Measurements from ENCODE around the gene IVD. TPM values are rescaled to one million over a fixed set of nuclear protein-coding genes. Genes with fewer than 3 reads are reported as not detected.

Gene IVD
- total and polyA plus RNA-seq, 9 of the 15 experiments (the other 6 are each of a cell fraction or from before 2014, with no cell fraction given), result 0.15 to 4.5 (median 2.4) TPM

DNA sequence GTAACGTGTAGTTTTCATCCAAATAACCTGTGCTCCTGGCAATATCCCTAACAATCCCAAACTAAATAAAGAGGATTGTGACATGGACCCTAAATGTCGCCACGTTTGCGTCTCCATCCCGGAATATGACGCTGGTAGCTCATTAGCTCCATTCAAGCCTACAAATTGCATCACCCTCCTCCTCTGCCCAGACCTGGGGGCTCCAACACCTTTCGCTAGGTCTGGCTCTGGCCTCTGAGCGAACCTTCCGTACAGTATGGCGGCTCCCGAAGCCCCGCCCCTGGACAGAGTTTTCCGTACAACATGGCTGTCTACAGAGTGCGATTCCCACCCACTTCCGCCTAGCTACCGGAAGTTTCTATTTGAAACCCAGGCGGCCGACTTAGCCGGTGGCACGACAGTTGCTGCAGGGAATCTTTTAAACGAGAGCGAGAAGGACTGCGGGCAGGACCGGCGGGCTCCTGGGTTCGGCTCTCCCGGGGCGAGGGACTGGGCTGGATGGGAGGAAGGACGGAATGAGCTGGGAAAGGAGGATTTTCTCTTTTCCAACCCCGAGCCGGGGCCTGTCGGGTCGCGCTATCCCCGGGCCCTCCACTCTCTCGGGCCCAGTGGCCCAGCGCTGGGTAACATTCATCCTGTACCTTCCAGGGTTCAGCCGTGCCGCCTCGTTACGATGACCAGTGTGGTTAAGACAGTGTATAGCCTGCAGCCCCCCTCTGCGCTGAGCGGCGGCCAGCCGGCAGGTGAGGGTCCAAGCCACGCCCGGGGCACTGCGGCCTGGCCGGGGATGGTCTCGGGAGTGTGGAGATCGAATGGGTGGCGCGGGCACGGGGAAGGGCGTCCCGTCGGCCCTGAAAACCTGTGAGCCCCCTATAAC lies 22.8 kb upstream of the IVD start, which contains the start of gene KNSTRN (continued):
- TF ChIP-seq CREB1 (IDR thresholded peaks at IDR 0.05) (0 out of 2 replicates have a peak, but pooled peaks have one; percentile 13), CREB1 (CRISPR knock-in tag; IDR thresholded peaks at IDR 0.05) (no peak; the same call in 1 of the 2 replicates), XRCC5 (IDR thresholded peaks at IDR 0.05; ENCODE audit: low read depth, low read length) (peak; percentile 45; the same call in 1 of the 2 replicates), ZNF224 (CRISPR knock-in tag; IDR thresholded peaks at IDR 0.05) (no peak), ZNF445 (CRISPR knock-in tag; IDR thresholded peaks at IDR 0.05; ENCODE audit: low read depth) (no peak), SRSF9 (IDR thresholded peaks at IDR 0.05; ENCODE audit: borderline replicate concordance, low read depth, low read length) (no peak), KDM2B (CRISPR knock-in tag; IDR thresholded peaks at IDR 0.05) (no peak), CEBPG (CRISPR knock-in tag; IDR thresholded peaks at IDR 0.05) (peak; percentile 56; the same call in 1 of the 2 replicates), CEBPG (tag; conservative IDR thresholded peaks at IDR 0.05 in 1 of 2, IDR thresholded peaks at IDR 0.05 in 1 of 2) (peak; percentile 42 to 54; a peak in 3 of 4 replicates), TAL1 (IDR thresholded peaks at IDR 0.05) (no peak; the same call in 1 of the 2 replicates), POLR3G (IDR thresholded peaks at IDR 0.05; ENCODE audit: extremely low read depth, insufficient read length, insufficient replicate concordance) (no peak), ZNF212 (CRISPR knock-in tag; IDR thresholded peaks at IDR 0.05) (no peak), NFIX (CRISPR knock-in tag; IDR thresholded peaks at IDR 0.05; ENCODE audit: low read depth) (no peak), EP300 (IDR thresholded peaks at IDR 0.05; ENCODE audit: low read length) (peak; percentile 37; the same call in 1 of the 2 replicates), RHOXF2B (CRISPR knock-in tag; conservative IDR thresholded peaks at IDR 0.05) (no peak), GATA2 (CRISPR knock-in tag; IDR thresholded peaks at IDR 0.05) (no peak)
- TF ChIP-seq, protein P1, sequence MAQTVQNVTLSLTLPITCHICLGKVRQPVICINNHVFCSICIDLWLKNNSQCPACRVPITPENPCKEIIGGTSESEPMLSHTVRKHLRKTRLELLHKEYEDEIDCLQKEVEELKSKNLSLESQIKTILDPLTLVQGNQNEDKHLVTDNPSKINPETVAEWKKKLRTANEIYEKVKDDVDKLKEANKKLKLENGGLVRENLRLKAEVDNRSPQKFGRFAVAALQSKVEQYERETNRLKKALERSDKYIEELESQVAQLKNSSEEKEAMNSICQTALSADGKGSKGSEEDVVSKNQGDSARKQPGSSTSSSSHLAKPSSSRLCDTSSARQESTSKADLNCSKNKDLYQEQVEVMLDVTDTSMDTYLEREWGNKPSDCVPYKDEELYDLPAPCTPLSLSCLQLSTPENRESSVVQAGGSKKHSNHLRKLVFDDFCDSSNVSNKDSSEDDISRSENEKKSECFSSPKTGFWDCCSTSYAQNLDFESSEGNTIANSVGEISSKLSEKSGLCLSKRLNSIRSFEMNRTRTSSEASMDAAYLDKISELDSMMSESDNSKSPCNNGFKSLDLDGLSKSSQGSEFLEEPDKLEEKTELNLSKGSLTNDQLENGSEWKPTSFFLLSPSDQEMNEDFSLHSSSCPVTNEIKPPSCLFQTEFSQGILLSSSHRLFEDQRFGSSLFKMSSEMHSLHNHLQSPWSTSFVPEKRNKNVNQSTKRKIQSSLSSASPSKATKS (CRISPR knock-in tag; IDR thresholded peaks at IDR 0.05), result no peak
- TF ChIP-seq, protein P2, sequence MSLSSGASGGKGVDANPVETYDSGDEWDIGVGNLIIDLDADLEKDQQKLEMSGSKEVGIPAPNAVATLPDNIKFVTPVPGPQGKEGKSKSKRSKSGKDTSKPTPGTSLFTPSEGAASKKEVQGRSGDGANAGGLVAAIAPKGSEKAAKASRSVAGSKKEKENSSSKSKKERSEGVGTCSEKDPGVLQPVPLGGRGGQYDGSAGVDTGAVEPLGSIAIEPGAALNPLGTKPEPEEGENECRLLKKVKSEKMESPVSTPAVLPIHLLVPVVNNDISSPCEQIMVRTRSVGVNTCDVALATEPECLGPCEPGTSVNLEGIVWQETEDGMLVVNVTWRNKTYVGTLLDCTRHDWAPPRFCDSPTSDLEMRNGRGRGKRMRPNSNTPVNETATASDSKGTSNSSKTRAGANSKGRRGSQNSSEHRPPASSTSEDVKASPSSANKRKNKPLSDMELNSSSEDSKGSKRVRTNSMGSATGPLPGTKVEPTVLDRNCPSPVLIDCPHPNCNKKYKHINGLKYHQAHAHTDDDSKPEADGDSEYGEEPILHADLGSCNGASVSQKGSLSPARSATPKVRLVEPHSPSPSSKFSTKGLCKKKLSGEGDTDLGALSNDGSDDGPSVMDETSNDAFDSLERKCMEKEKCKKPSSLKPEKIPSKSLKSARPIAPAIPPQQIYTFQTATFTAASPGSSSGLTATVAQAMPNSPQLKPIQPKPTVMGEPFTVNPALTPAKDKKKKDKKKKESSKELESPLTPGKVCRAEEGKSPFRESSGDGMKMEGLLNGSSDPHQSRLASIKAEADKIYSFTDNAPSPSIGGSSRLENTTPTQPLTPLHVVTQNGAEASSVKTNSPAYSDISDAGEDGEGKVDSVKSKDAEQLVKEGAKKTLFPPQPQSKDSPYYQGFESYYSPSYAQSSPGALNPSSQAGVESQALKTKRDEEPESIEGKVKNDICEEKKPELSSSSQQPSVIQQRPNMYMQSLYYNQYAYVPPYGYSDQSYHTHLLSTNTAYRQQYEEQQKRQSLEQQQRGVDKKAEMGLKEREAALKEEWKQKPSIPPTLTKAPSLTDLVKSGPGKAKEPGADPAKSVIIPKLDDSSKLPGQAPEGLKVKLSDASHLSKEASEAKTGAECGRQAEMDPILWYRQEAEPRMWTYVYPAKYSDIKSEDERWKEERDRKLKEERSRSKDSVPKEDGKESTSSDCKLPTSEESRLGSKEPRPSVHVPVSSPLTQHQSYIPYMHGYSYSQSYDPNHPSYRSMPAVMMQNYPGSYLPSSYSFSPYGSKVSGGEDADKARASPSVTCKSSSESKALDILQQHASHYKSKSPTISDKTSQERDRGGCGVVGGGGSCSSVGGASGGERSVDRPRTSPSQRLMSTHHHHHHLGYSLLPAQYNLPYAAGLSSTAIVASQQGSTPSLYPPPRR (CRISPR knock-in tag; IDR thresholded peaks at IDR 0.05; ENCODE audit: borderline replicate concordance), result no peak
- TF ChIP-seq, protein P3, sequence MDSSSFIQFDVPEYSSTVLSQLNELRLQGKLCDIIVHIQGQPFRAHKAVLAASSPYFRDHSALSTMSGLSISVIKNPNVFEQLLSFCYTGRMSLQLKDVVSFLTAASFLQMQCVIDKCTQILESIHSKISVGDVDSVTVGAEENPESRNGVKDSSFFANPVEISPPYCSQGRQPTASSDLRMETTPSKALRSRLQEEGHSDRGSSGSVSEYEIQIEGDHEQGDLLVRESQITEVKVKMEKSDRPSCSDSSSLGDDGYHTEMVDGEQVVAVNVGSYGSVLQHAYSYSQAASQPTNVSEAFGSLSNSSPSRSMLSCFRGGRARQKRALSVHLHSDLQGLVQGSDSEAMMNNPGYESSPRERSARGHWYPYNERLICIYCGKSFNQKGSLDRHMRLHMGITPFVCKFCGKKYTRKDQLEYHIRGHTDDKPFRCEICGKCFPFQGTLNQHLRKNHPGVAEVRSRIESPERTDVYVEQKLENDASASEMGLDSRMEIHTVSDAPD (CRISPR knock-in tag; IDR thresholded peaks at IDR 0.05), result no peak
